Smooth muscle cell (in vitro differentiated cells): ENCODE measurements around the gene ZNF133. TPM values are rescaled to one million over a fixed set of nuclear protein-coding genes. Genes with fewer than 3 reads are reported as not detected.

ENCODE experiments used
- DNase-seq: peaks from one replicate; lab custom pipeline; 2025; ENCODE audit not compliant: unreplicated experiment; lab: John Stamatoyannopoulos, UW
- H2AFZ ChIP-seq: fragments of 200-600 bp; sonication (generic); 2 replicates; pipeline ENCODE4 v1.6.0; 2016; ENCODE audit warnings: antibody characterized with exemption, low read depth, mild to moderate bottlenecking
- H3F3A ChIP-seq: fragments of 200-600 bp; sonication (generic); 2 replicates; pipeline ENCODE4 v1.6.0; 2017; ENCODE audit warnings: antibody characterized with exemption, low read depth
- H3K27ac ChIP-seq: fragments of 200-600 bp; sonication (generic); 2 replicates; pipeline ENCODE4 v1.5.1; 2016; ENCODE audit warnings: low read depth, mild to moderate bottlenecking
- H3K27me3 ChIP-seq: fragments of 200-600 bp; sonication (generic); 2 replicates; pipeline ENCODE4 v1.6.1; 2016; ENCODE audit warnings: low read depth, mild to moderate bottlenecking
- H3K36me3 ChIP-seq: fragments of 200-600 bp; sonication (generic); 2 replicates; pipeline ENCODE4 v1.5.1; 2016; ENCODE audit warnings: low read depth
- H3K4me1 ChIP-seq: fragments of 200-600 bp; sonication (generic); 2 replicates; pipeline ENCODE4 v1.5.1; 2016; ENCODE audit warnings: low read depth
- H3K4me2 ChIP-seq: fragments of 200-600 bp; sonication (generic); 2 replicates; pipeline ENCODE4 v1.6.0; 2016; ENCODE audit warnings: mild to moderate bottlenecking
- H3K4me3 ChIP-seq: fragments of 200-600 bp; sonication (generic); 2 replicates; pipeline ENCODE4 v1.5.1; 2016; ENCODE audit warnings: mild to moderate bottlenecking
- H3K79me2 ChIP-seq: fragments of 200-600 bp; sonication (generic); 2 replicates; pipeline ENCODE4 v1.6.0; 2016; ENCODE audit warnings: low read depth, mild to moderate bottlenecking
- H3K9ac ChIP-seq: fragments of 200-600 bp; sonication (generic); 2 replicates; pipeline ENCODE4 v1.6.0; 2016; ENCODE audit warnings: low read depth
- H3K9me3 ChIP-seq: fragments of 200-600 bp; sonication (generic); replicated peaks from 2 replicates; pipeline ENCODE4 v1.5.1; 2016; ENCODE audit warnings: low read depth
- H4K20me1 ChIP-seq: fragments of 200-600 bp; sonication (generic); 2 replicates; pipeline ENCODE4 v1.6.0; 2016; ENCODE audit warnings: low read depth
- CTCF ChIP-seq: fragments of 200-600 bp; sonication (generic); IDR thresholded peaks from 2 replicates; pipeline ENCODE4 v1.5.1; 2017; ENCODE audit warnings: borderline replicate concordance, mild to moderate bottlenecking, antibody characterized with exemption; ENCODE audit not compliant: insufficient read depth, poor library complexity, severe bottlenecking
- WGBS: methylation state at CpG from one replicate; pipeline ENCODE4 v1.1.7; 2016; ENCODE audit warnings: low lambda C conversion rate; 5-methylcytosine and 5-hydroxymethylcytosine counted together
- polyA plus RNA-seq: library from polyadenylated mRNA; unstranded; fragments of >200 nt; fragmentation: Nextera tagmentation; extraction: Ambion mirVana; gene quantifications from 2 replicates; pipeline ENCODE4 v1.2.1, GENCODE V29; 2016
- total RNA-seq: library from RNA; depleted of rRNA; stranded (reverse); fragments of >200 nt; gene quantifications from 2 replicates; pipeline ENCODE4 v1.2.3, GENCODE V29; 2014

ZNF133 gene
- total and polyA plus RNA-seq, 2 experiments from 2014 or later = 12.5 to 22.4 TPM

GRCh38 chr20:18321976-18322950 is 33.9 kb downstream of the ZNF133 start:
- WGBS = 83% methylated on average over 10 of the region's 10 CpGs
- Histone ChIP-seq H3K4me3 (no peak overlapping the region), H3K27me3 (no peaks in the 10 kb centered on the region), H3K9me3 (no peaks in the 10 kb centered on the region), H3K36me3 (no peaks in the 10 kb centered on the region), H3K27ac (no peak overlapping the region), H3K79me2 (no peaks in the 10 kb centered on the region), H3F3A (peaks cover 8% of the 10 kb centered on the region), H3K4me2 (no peak overlapping the region), H3K4me1 (peaks cover 15% of the 10 kb centered on the region), H2AFZ (no peak overlapping the region), H4K20me1 (no peaks in the 10 kb centered on the region), H3K9ac (no peak overlapping the region)
- DNase-seq = no peak
- TF ChIP-seq CTCF = no peak

GRCh38 chr20:18323705-18324104 is 35.4 kb downstream of the ZNF133 start:
- Histone ChIP-seq H3K27ac (peak overlapping the region; percentile 58), H3F3A (peaks cover 8% of the 10 kb centered on the region), H3K27me3 (no peaks in the 10 kb centered on the region), H3K4me2 (no peak overlapping the region), H4K20me1 (no peaks in the 10 kb centered on the region), H3K4me3 (no peak overlapping the region), H3K79me2 (no peaks in the 10 kb centered on the region), H3K9me3 (no peaks in the 10 kb centered on the region), H3K4me1 (peaks cover 15% of the 10 kb centered on the region), H3K36me3 (no peaks in the 10 kb centered on the region), H3K9ac (no peak overlapping the region), H2AFZ (no peak overlapping the region)
- DNase-seq = no peak
- no peak for TF ChIP-seq CTCF
- WGBS = 74% methylated on average over 4 of the region's 4 CpGs

- H3K4me2 ChIP-seq = no peak overlapping the region
- 16% methylated on average over 3 of the region's 3 CpGs for WGBS
- no peak for DNase-seq
- H3K4me3 ChIP-seq = no peak overlapping the region
- H3K27me3 ChIP-seq = no peaks in the 10 kb centered on the region
- H3K9me3 ChIP-seq = no peaks in the 10 kb centered on the region
- H3K36me3 ChIP-seq = no peaks in the 10 kb centered on the region
- H3K9ac ChIP-seq = no peak overlapping the region
- peaks cover 15% of the 10 kb centered on the region for H3K4me1 ChIP-seq
- no peaks in the 10 kb centered on the region for H4K20me1 ChIP-seq
- H3K79me2 ChIP-seq = no peaks in the 10 kb centered on the region
- H3F3A ChIP-seq = peaks cover 8% of the 10 kb centered on the region
- no peak overlapping the region for H2AFZ ChIP-seq
- no peak for TF ChIP-seq CTCF
- H3K27ac ChIP-seq = peak overlapping the region; percentile 5
These were observed 36.3 kb downstream of the ZNF133 start for GRCh38 chr20:18324596-18325089.
